ENCODE data around the gene AKR1D1. TPM values are rescaled to one million over a fixed set of nuclear protein-coding genes. Genes with fewer than 3 reads are reported as not detected.
"Not testable (repeated sequence)": the region's sequence is repeated elsewhere in the genome, so short reads cannot be mapped to it uniquely, and the experiment has no call there.

Gene AKR1D1
- total RNA-seq, 1 donor from 2014 or later, result not detected

DNA sequence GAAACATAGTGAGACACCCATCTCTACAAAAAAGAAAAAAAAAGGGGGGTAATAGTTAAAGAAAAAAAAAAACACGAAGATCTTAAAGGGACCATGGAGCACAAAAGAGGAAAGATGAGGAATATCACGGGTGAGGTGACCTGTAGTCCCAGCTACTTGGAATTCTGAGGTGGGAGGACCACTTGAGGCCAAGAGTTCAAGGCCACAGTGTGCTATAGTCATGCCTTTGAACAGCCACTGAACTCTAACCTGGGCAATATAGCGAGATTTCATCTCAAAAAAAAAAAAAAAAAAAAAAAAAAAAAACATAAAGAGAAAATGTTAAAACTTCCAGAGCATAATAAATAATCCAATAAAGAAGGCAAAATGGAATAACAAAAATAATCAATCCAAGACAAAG lies 23.6 kb downstream of the AKR1D1 start:
- no peak for ATAC-seq
- DNase-seq (ENCODE audit: low spot score), result no peak
- intact Hi-C loops (cut with DNase I), result no loop called here

DNA sequence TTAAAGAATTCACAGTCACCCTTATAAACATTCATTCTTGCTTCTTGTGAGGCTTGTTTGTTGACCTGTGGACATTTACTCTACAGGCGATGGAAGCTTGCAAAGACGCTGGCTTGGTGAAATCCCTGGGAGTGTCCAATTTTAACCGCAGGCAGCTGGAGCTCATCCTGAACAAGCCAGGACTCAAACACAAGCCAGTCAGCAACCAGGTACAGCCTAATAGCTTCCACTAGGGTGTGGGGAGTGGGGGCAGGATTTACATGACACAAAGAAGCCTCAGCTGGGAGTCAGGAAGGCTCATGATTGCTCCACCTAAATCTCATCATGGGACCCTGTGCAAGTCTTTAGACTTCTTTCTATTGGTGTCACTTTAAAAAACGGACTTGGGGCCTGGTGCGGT lies 29.0 kb downstream of the AKR1D1 start:
- intact Hi-C loops (cut with DNase I), result no loop called here
- ATAC-seq (no peak), DNase-seq (ENCODE audit: low spot score) (no peak)

GRCh38 chr7:138115047-138115446 lies 38.8 kb downstream of the AKR1D1 start:
- DNase-seq (ENCODE audit: low spot score), result no peak
- ATAC-seq, result no peak
- intact Hi-C loops (cut with DNase I), result no loop called here

GRCh38 chr7:138116141-138116540 lies 39.9 kb downstream of the AKR1D1 start:
- DNase-seq (ENCODE audit: low spot score) (no peak), ATAC-seq (no peak)
- intact Hi-C loops (cut with DNase I), result no loop called here

- ATAC-seq, result no peak
- intact Hi-C loops (cut with DNase I), result no loop called here
Observed at GRCh38 chr7:138116892-138117291, 40.6 kb downstream of the AKR1D1 start.

DNA sequence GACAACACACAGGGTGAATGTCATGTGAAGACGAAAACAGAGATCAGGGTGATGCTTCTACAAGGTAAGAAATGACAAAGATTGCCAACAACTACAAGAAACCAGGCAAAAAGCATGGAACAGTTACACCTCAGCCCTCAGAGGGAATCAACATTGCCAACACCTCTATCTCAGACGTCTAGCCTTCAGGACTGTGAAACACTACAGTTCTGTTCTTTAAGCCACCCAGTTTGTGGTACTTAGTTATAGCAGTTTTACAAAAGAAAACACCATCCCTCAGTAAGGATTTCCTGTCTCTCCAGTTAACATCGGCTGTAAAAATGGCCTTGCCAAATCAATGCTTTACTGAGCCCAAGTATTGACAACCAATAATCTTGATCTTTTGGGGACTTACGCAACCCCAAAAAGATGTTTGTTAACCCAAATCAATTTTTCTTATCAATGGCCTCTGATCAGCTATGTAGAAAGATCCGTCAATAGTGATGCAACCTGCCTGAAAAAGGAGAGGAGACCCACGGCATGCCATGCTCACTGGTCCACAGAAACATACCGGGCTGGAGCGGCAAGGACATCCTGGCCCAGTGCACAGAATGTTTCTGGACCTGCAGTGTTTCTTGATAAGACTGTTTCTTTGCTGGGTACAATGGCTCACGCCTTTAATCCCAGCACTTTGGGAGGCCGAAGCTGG lies 44.0 kb downstream of the AKR1D1 start:
- ATAC-seq (no peak), DNase-seq (ENCODE audit: low spot score) (no peak)
- intact Hi-C loops (cut with DNase I), result no loop called here

More at GRCh38 chr7:138116892-138117291, 40.6 kb downstream of the AKR1D1 start:
- no peak for DNase-seq (ENCODE audit: low spot score)

DNA sequence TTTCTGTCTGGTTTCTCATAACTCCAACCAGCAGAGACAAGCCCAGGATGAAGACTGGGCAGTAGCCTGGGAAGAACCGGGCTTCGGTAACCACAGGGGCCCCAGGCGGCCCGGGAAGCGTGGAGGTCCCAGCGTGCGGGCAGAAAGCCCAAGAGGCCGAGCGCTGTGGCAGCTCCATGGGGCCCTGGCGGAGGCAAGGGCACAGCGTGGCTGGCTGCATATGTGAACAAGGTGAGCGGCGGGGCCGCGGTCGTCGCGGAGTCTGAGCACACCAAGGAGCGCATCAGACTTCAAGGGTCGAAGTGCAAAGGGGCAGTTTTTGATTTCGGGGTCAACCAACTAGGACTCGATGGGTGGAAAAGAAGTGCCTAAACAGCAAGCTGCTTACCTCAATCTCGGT lies 45.9 kb downstream of the AKR1D1 start:
- intact Hi-C loops (cut with DNase I), result no loop called here
- ATAC-seq, result no peak
- no peak for DNase-seq (ENCODE audit: low spot score)

DNA sequence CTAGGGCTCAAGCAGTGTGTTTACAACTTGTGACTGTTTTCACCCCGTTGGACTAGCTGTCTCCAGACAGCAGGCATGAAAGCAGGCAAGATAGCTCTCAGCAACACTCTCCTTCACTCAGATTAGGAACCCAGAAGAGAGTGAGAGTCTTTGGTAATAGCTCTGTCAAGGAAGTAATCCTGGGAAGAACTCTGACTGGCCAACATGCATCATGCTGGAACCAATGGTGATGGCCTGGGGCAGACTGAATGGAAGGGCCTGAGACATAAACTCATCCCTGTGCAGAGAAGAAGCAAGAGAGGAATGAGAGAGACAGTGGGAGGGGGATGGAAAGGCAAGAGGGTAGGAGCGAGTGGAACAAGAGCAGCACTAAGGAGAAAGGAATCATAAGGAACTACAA lies 48.9 kb downstream of the AKR1D1 start:
- ATAC-seq, result no peak
- no peak for DNase-seq (ENCODE audit: low spot score)
- intact Hi-C loops (cut with DNase I), result no loop called here

- ATAC-seq (peak; percentile 78), DNase-seq (ENCODE audit: low spot score) (no peak)
- intact Hi-C loops (cut with DNase I), result no loop called here
Observed at GRCh38 chr7:138125598-138126111, 49.4 kb downstream of the AKR1D1 start.

- no peak for DNase-seq (ENCODE audit: low spot score)
- intact Hi-C loops (cut with DNase I), result no loop called here
- ATAC-seq, result no peak
Observed at GRCh38 chr7:138126928-138127327, 50.7 kb downstream of the AKR1D1 start.

- DNase-seq (ENCODE audit: low spot score), result no peak
- ATAC-seq, result no peak
- intact Hi-C loops (cut with DNase I), result no loop called here
Observed at GRCh38 chr7:138127996-138128395, 51.7 kb downstream of the AKR1D1 start.

GRCh38 chr7:138129551-138130165 lies 53.4 kb downstream of the AKR1D1 start:
- intact Hi-C loops (cut with DNase I), result no loop called here
- no peak for ATAC-seq

DNA sequence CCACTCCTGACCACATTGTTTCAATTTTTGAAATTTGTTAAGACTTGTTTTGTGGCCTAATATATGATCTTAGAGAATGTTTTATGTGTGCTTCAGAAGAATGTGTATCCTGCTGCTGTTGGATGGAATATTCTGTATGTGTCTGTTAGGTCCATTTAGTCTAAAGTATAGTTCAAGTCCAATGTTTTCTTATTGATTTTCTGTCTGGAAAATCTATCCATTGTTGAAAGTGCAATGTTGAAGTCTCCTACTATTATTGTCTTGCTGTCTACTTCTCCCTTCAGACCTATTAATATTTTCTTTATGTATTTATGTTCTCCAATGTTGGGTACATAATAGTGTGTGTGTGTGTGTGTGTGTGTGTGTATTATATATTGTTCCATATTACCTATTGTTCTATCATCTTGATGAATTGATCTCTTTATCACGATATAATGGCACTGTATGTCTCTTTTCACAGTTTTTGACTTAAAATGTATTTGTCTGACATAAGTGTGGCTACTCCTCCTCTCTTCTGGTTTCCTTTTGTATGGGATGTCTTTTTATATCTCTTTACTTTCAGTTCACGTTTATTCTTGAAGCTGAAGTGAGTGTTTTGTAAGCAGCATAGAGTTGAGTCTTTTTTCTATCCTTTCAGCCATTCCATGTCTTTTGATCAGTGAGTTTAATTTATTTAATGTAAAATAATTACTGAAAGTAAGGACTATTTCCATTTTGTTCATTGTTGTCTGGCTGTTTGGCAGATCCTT lies 61.3 kb downstream of the AKR1D1 start:
- ATAC-seq, result no peak

More at GRCh38 chr7:138129551-138130165, 53.4 kb downstream of the AKR1D1 start:
- DNase-seq (ENCODE audit: low spot score), result no peak

DNA sequence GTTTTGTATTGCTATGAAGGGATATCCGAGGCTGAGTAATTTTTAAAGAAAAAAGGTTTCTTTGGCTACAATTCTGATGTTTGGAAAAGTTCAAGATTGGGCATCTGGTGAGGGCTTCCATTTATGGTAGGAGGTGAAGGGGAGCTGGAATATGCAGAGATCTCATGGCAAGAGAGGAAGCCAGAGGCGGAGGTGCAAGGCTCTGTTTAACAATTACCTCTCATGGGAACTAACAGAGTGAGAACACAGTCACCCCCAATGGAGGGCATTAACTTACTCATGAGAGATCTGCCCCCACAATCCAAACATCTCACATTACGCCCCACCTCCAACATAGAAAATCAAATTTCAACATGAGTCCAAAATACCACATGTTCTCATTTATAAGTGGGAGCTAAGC lies 62.0 kb downstream of the AKR1D1 start:
- ATAC-seq (no peak), DNase-seq (ENCODE audit: low spot score) (no peak)
- intact Hi-C loops (cut with DNase I), result no loop called here

More for the DNA sequence above, 61.3 kb downstream of the AKR1D1 start:
- intact Hi-C loops (cut with DNase I), result no loop called here
- DNase-seq (ENCODE audit: low spot score), result no peak

DNA sequence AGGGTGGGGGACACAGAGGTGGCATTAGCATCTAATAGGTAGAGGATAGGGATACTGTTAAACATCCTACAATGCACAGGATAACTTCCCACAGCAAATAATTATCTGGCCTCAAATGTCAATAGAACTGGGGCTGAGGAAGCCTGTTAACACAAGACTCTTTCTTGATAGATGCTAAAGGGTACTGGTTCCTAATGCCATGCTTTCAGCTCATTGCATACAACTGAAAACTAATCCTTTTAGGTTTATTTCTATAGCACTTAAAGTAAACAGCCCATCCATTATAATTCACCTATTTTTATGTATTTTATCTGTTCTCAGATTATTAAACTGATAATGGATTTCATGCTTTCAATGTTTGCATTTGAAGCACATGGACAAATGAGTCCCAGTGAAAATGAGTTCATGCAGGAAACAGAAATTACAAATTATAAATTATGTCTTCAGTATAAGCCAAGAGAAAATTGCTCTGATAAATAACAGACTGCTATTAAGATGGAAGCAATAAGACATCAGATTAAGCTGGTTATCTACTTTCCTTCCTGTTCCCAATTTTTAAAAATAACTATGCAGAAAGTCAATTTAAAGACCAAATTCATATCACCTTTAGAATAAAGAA lies 66.4 kb downstream of the AKR1D1 start:
- intact Hi-C loops (cut with DNase I), result no loop called here
- no peak for DNase-seq (ENCODE audit: low spot score)
- no peak for ATAC-seq

DNA sequence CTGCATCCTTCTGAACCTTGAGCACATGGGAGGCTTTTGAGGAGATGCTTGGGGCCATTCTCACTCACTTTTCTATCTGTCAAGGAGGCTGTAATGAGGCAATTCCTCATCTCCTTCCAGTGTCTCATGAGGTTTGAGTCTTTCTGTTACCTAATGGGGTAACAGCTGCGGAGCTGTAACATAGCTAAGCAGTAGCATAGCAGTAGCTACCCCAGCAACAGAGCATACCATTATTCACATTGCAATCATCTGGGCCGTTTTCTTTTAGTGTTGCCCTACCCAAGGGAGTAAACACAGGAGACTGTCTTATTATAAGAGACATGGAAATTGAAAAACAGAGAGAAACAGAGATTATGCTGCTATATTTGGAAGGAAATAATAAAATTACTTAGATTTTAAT lies 68.7 kb downstream of the AKR1D1 start:
- no peak for DNase-seq (ENCODE audit: low spot score)
- intact Hi-C loops (cut with DNase I), result no loop called here
- no peak for ATAC-seq

DNA sequence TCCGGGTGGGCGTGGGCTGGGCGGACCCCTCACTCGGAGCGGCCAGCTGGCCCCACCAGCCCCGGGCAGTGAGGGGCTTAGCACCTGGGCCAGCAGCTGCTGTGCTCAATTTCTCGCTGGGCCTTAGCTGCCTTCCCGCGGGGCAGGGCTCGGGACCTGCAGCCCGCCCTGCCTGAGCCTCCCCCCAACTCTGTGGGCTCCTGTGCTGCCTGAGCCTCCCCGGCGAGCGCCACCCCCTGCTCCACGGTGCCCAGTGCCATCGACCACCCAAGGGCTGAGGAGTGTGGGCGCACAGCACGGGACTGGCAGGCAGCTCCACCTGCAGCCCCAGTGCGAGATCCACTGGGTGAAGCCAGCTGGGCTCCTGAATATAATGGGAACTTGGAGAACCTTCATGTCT lies 70.0 kb downstream of the AKR1D1 start:
- ATAC-seq; intact Hi-C loops (cut with DNase I); DNase-seq (ENCODE audit: low spot score): not testable (repeated sequence)

GRCh38 chr7:138146757-138147734 lies 70.8 kb downstream of the AKR1D1 start:
- DNase-seq (ENCODE audit: low spot score); intact Hi-C loops (cut with DNase I); ATAC-seq: not testable (repeated sequence)
